Endothelial cell of umbilical vein (primary cell): ENCODE results near the gene KIF23. TPM values are rescaled to one million over a fixed set of nuclear protein-coding genes. Genes with fewer than 3 reads are reported as not detected.

Experiments used
- BruUV-seq: library from RNA; stranded (reverse); fragments of 400-500 nt; replicated peaks from 2 replicates; lab custom pipeline; 2021; lab: Mats Ljungman, UMichigan
- CTCF ChIA-PET: fragments of 300-600, 350-600 bp; sonication (Branson Sonifier 250); formaldehyde crosslinking; loops from one replicate; lab custom pipeline; 2021; ENCODE audit warnings: antibody characterized with exemption, inconsistent platforms; lab: Charles Lee
- POLR2A ChIA-PET: fragments of 300-600, 350-600 bp; sonication (Branson Sonifier 250); formaldehyde crosslinking; loops from one replicate; lab custom pipeline; 2021; ENCODE audit warnings: antibody characterized with exemption, inconsistent platforms; lab: Charles Lee
- DNase-seq: peaks from one replicate; pipeline ENCODE4 v3.0.0-alpha.2; 2011; ENCODE audit warnings: low read depth, low spot score
- FAIRE-seq: peaks from 2 replicates; lab custom pipeline; 2011; peaks lifted over from hg19 to GRCh38; lab: Jason Lieb, UNC
- H2AFZ ChIP-seq: 2 replicates; pipeline ENCODE4 v1.6.0; 2012; ENCODE audit warnings: low read depth, low read length, control low read depth, inconsistent platforms
- H3K27ac ChIP-seq: 2 replicates; pipeline ENCODE4 v1.5.1; 2011; ENCODE audit warnings: low read depth, mild to moderate bottlenecking, control low read depth, low read length, moderate library complexity; ENCODE audit not compliant: insufficient read depth
- H3K27me3 ChIP-seq, 2 experiments: 2 replicates each; pipeline versions ENCODE4 v1.6.0 to v1.6.1; 2011; ENCODE audit warnings: low read length in 2 of 2, mixed read lengths in 1 of 2; ENCODE audit not compliant: control insufficient read depth in 2 of 2, insufficient read depth in 2 of 2
- H3K36me3 ChIP-seq, 2 experiments: 2 replicates in 1 of 2; 3 replicates in 1 of 2; pipeline ENCODE4 v1.5.1; 2011; ENCODE audit warnings: low read length in 2 of 2, mild to moderate bottlenecking in 1 of 2, moderate library complexity in 1 of 2; ENCODE audit not compliant: control insufficient read depth in 2 of 2, insufficient read depth in 2 of 2; ENCODE audit errors: extremely low read depth in 1 of 2
- H3K4me1 ChIP-seq: 3 replicates; pipeline ENCODE4 v1.5.1; 2011; ENCODE audit warnings: mild to moderate bottlenecking, low read length; ENCODE audit not compliant: control insufficient read depth, insufficient read depth; ENCODE audit errors: extremely low read depth
- H3K4me2 ChIP-seq: 2 replicates; pipeline ENCODE4 v1.6.1; 2011; ENCODE audit warnings: low read length, control low read depth, mixed read lengths; ENCODE audit not compliant: insufficient read depth
- H3K4me3 ChIP-seq, 3 experiments: fragments of 200-600 bp in 1 of 3; sonication (generic), shearing (Covaris generic) in 1 of 3; replicated peaks in 1 of 3; 2 replicates each; pipeline ENCODE4 v1.5.1; 2011 to 2016; ENCODE audit warnings: control low read depth in 3 of 3, low read length in 3 of 3, mild to moderate bottlenecking in 2 of 3, inconsistent platforms in 1 of 3, low read depth in 1 of 3, moderate library complexity in 1 of 3; ENCODE audit not compliant: insufficient read depth in 1 of 3
- H3K79me2 ChIP-seq: 2 replicates; pipeline ENCODE4 v1.6.0; 2012; ENCODE audit warnings: low read length, inconsistent platforms; ENCODE audit not compliant: control insufficient read depth, insufficient read depth
- H3K9ac ChIP-seq: replicated peaks from 2 replicates; pipeline ENCODE3; 2011; ENCODE audit warnings: low read length, control low read depth; ENCODE audit not compliant: insufficient read depth; ENCODE audit errors: extremely low read depth
- H3K9me1 ChIP-seq: replicated peaks from 3 replicates; pipeline ENCODE4 v1.6.0; 2011; ENCODE audit warnings: mild to moderate bottlenecking, low read length; ENCODE audit not compliant: control insufficient read depth, insufficient read depth; ENCODE audit errors: extremely low read depth
- H3K9me3 ChIP-seq: replicated peaks from 2 replicates; pipeline ENCODE4 v1.5.1; 2012; ENCODE audit warnings: low read length, inconsistent platforms; ENCODE audit not compliant: control insufficient read depth, insufficient read depth
- H4K20me1 ChIP-seq: replicated peaks from 2 replicates; pipeline ENCODE3; 2011; ENCODE audit warnings: mild to moderate bottlenecking, low read length; ENCODE audit not compliant: control insufficient read depth, insufficient read depth; ENCODE audit errors: extremely low read depth
- EZH2 ChIP-seq: IDR thresholded peaks from 2 replicates; pipeline ENCODE4 v1.6.1; 2012; ENCODE audit warnings: borderline replicate concordance, low read depth, mild to moderate bottlenecking, moderate library complexity, low read length, inconsistent platforms; ENCODE audit not compliant: severe bottlenecking
- FOS ChIP-seq: IDR thresholded peaks from 2 replicates; pipeline ENCODE4 v1.6.1; 2011; ENCODE audit warnings: mild to moderate bottlenecking, low read length, moderate library complexity, borderline replicate concordance; ENCODE audit not compliant: insufficient read depth
- GATA2 ChIP-seq: IDR thresholded peaks from 2 replicates; pipeline ENCODE4 v1.7.0; 2011; ENCODE audit warnings: low read depth, mild to moderate bottlenecking, moderate library complexity, mixed read lengths, low read length; ENCODE audit not compliant: insufficient read length, insufficient read depth
- MYC ChIP-seq: IDR thresholded peaks from one replicate; pipeline ENCODE4 v1.6.1; 2011; ENCODE audit warnings: mild to moderate bottlenecking, low read depth, low read length
- POLR2A ChIP-seq: IDR thresholded peaks from 2 replicates; pipeline ENCODE4 v1.6.1; 2012; ENCODE audit warnings: low read depth, mild to moderate bottlenecking, control low read depth, low read length
- dilution Hi-C: fragments of 300-500 bp; cut with MboI; formaldehyde crosslinking; loops from one replicate; pipeline ENCODE4 v1.15.0; 2019; ENCODE audit warnings: low sequenced_read_pairs; ENCODE audit not compliant: extremely low pct_ligation_motif_present
- intact Hi-C: fragments of 100-400 bp; cut with micrococcal nuclease; formaldehyde crosslinking; loops from one replicate; pipeline ENCODE4 v1.10.0; 2022
- polyA plus RNA-seq, 4 experiments: library from polyadenylated mRNA; depleted of rRNA in 3 of 4; stranded (reverse) in 3 of 4; unstranded in 1 of 4; fragments of >200 nt; gene quantifications; 2 replicates each; pipeline versions ENCODE4 v1.2.1 to v1.2.3, GENCODE V29; 2011 to 2012; ENCODE audit warnings: missing spikeins in 1 of 4
- total RNA-seq: library from RNA; stranded (reverse); gene quantifications from 2 replicates; pipeline ENCODE4 v1.2.3, GENCODE V29; 2021
- TF ChIP-seq, protein P1 (sequence below): IDR thresholded peaks from 2 replicates; pipeline ENCODE4 v1.6.1; 2011; ENCODE audit not compliant: insufficient read depth, insufficient read length
- TF ChIP-seq, protein P2 (sequence below), 2 donors: IDR thresholded peaks; 1 replicate in 1 of 2; 2 replicates in 1 of 2; pipeline ENCODE4 v1.5.1; 2011; ENCODE audit warnings: low read length in 2 of 2, mild to moderate bottlenecking in 2 of 2, moderate library complexity in 2 of 2, control low read depth in 1 of 2, inconsistent platforms in 1 of 2, low read depth in 1 of 2; ENCODE audit not compliant: insufficient read depth in 1 of 2; ENCODE audit errors: extremely low read depth in 1 of 2

Gene KIF23
- total and polyA plus RNA-seq, 2 donors (not counting 3 experiments of a cell fraction or from before 2014, with no cell fraction given): 25.4 to 64.7 TPM

- intact Hi-C loops: no loop called here
- no peak for DNase-seq
Measured at GRCh38 chr15:69496001-69496400, 81.9 kb downstream of the KIF23 start.

More at GRCh38 chr15:69496001-69496400, 81.9 kb downstream of the KIF23 start:
- Histone ChIP-seq H3K4me2 (no peak overlapping the region), H3K79me2 (no peaks in the 10 kb centered on the region), H3K27me3 (peaks cover 0 to 1% of the 10 kb centered on the region in 2 experiments), H3K36me3 (no peaks in the 10 kb centered on the region), H2AFZ (no peak overlapping the region), H4K20me1 (no peaks in the 10 kb centered on the region), H3K4me1 (no peaks in the 10 kb centered on the region), H3K9ac (no peak overlapping the region), H3K4me3 (no peak overlapping the region), H3K9me3 (no peaks in the 10 kb centered on the region), H3K27ac (no peak overlapping the region), H3K9me1 (no peaks in the 10 kb centered on the region)
- ChIA-PET CTCF (no interaction called here), POLR2A (no interaction called here)
- no peak for FAIRE-seq
- TF ChIP-seq FOS (no peak), EZH2 (no peak), MYC (no peak), GATA2 (no peak), POLR2A (no peak)
- TF ChIP-seq, protein P1, sequence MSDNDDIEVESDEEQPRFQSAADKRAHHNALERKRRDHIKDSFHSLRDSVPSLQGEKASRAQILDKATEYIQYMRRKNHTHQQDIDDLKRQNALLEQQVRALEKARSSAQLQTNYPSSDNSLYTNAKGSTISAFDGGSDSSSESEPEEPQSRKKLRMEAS: no peak
- TF ChIP-seq, protein P2, sequence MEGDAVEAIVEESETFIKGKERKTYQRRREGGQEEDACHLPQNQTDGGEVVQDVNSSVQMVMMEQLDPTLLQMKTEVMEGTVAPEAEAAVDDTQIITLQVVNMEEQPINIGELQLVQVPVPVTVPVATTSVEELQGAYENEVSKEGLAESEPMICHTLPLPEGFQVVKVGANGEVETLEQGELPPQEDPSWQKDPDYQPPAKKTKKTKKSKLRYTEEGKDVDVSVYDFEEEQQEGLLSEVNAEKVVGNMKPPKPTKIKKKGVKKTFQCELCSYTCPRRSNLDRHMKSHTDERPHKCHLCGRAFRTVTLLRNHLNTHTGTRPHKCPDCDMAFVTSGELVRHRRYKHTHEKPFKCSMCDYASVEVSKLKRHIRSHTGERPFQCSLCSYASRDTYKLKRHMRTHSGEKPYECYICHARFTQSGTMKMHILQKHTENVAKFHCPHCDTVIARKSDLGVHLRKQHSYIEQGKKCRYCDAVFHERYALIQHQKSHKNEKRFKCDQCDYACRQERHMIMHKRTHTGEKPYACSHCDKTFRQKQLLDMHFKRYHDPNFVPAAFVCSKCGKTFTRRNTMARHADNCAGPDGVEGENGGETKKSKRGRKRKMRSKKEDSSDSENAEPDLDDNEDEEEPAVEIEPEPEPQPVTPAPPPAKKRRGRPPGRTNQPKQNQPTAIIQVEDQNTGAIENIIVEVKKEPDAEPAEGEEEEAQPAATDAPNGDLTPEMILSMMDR (IDR thresholded peaks at IDR 0.05; ENCODE audit: extremely low read depth in 1 of 2, insufficient read depth in 1 of 2, low read depth in 1 of 2, low read length in 2 of 2): no peak
- dilution Hi-C loops: no loop called here
- no TSS peak for BruUV-seq
